ENCODE measurements around the gene AUNIP. TPM values are rescaled to one million over a fixed set of nuclear protein-coding genes. Genes with fewer than 3 reads are reported as not detected.

The AUNIP gene
- total RNA-seq, 1 donor = 3.5 TPM

DNA sequence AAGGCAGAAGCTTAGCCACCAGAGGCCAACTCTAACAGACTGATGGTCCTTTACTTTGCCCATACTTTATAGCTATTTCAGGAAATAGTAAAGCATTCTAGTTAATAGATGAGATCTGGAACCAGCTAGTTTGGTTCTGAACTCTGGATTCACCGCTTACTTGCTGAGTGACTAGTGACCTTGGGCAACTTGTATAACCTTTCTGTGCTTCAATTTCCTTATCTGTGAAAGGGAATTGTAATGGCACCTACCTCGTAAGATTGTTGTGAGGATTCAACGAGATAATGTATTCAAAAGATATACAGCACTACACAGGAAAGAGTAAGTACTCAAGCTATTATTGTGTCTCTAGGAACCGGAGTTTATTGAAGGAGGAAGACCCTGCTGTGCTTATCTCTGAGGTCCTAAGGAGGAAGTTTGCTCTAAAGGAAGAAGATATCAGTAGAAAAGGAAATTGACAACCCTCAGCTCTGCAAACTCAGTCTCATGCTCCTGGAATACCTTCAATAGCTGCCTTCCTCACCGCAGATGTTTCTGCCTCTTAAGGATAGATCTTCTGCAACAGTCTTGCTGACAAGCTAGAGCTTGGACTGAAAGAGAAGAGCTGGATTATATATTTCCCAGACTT is 27.6 kb downstream of the AUNIP start:
- no peak for DNase-seq (ENCODE audit: low read depth)
- TF ChIP-seq, protein P1, sequence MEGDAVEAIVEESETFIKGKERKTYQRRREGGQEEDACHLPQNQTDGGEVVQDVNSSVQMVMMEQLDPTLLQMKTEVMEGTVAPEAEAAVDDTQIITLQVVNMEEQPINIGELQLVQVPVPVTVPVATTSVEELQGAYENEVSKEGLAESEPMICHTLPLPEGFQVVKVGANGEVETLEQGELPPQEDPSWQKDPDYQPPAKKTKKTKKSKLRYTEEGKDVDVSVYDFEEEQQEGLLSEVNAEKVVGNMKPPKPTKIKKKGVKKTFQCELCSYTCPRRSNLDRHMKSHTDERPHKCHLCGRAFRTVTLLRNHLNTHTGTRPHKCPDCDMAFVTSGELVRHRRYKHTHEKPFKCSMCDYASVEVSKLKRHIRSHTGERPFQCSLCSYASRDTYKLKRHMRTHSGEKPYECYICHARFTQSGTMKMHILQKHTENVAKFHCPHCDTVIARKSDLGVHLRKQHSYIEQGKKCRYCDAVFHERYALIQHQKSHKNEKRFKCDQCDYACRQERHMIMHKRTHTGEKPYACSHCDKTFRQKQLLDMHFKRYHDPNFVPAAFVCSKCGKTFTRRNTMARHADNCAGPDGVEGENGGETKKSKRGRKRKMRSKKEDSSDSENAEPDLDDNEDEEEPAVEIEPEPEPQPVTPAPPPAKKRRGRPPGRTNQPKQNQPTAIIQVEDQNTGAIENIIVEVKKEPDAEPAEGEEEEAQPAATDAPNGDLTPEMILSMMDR (IDR thresholded peaks at IDR 0.05; ENCODE audit: insufficient read depth, low read depth, low read length) = no peak
- no peak overlapping the region for H3K4me3 ChIP-seq (ENCODE audit: low read depth, low read length)

DNA sequence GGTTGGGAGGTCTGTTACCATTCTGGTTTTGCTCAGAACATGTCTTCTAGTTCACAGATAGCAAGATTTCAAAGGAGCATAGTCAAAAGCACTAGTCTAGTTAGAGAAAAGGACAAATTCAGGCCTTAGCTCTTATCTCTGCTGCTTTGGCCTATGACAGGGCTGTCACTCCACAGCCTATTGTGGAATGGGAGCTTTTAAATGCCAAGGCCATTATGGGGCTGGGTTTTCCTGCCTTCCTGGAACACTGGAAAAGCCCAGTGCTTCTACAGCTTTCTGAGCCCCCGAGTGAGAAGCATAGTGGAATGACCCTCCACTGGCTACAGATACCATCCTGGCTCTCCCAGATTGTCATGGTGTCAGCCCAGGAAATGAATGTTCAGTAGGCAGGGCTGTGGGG is 30.2 kb downstream of the AUNIP start:
- H3K4me3 ChIP-seq (ENCODE audit: low read depth, low read length) = no peak overlapping the region
- DNase-seq (ENCODE audit: low read depth) = no peak
- TF ChIP-seq, protein P1 (IDR thresholded peaks at IDR 0.05; ENCODE audit: insufficient read depth, low read depth, low read length) = no peak

DNA sequence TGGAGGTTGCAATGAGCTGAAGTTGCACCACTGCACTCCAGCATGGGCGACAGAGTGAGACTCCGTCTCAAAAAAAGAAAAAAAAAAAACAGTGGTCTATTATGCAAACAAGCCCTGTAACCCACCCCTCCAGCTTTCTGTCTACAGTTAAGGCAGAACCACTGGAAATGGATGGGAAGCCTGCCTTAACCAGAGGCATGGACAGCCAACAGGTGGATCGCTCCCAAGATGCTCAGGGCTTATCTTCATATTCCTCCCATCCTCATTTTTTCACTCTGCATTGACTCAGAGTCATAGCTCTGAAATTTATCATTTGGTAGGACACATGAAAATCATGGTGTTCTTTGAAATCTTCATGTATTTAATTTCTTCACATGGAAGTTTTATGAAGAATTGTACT is 30.8 kb downstream of the AUNIP start:
- TF ChIP-seq, protein P1 (IDR thresholded peaks at IDR 0.05; ENCODE audit: insufficient read depth, low read depth, low read length) = no peak
- no peak overlapping the region for H3K4me3 ChIP-seq (ENCODE audit: low read depth, low read length)
- DNase-seq (ENCODE audit: low read depth) = no peak

DNA sequence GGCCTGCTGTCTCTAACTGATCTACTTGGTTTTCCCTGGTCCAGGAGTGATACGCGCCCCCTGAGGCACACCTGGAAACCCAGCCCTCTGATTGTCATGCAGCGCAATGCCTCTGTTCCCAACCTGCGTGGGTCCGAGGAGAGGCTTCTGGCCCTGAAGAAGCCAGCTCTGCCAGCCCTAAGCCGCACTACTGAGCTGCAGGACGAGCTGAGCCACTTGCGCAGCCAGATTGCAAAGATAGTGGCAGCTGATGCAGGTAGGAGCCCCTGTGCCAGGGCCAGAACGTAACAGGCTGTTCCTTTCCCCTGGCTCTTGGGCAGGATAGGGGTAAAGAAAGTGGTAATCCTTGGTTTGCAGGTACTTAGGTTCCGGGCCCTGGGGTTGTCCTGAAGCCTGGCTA is 32.7 kb downstream of the AUNIP start:
- TF ChIP-seq, protein P1 (IDR thresholded peaks at IDR 0.05; ENCODE audit: insufficient read depth, low read depth, low read length) = no peak
- no peak overlapping the region for H3K4me3 ChIP-seq (ENCODE audit: low read depth, low read length)
- no peak for DNase-seq (ENCODE audit: low read depth)

DNA sequence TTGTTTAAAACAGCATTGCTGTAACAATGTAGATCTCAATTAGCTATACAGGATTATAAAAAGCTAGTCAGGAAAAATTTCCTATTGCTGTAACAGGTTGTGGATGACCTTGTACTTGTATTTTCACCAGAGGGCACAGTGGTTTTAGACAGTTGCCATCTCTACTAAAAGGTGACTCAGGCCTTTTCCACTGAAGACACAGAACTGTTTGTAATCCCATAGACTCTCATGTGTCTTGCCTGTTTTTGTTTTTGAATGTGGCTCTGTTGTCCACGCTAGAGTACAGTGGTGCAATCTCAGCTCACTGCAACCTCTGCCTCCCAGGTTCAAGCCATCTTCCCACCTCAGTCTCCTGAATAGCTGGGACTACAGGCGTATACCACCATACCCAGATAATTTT is 33.7 kb downstream of the AUNIP start:
- TF ChIP-seq, protein P1 (IDR thresholded peaks at IDR 0.05; ENCODE audit: insufficient read depth, low read depth, low read length) = no peak
- peak; percentile 17 for DNase-seq (ENCODE audit: low read depth)
- H3K4me3 ChIP-seq (ENCODE audit: low read depth, low read length) = no peak overlapping the region

DNA sequence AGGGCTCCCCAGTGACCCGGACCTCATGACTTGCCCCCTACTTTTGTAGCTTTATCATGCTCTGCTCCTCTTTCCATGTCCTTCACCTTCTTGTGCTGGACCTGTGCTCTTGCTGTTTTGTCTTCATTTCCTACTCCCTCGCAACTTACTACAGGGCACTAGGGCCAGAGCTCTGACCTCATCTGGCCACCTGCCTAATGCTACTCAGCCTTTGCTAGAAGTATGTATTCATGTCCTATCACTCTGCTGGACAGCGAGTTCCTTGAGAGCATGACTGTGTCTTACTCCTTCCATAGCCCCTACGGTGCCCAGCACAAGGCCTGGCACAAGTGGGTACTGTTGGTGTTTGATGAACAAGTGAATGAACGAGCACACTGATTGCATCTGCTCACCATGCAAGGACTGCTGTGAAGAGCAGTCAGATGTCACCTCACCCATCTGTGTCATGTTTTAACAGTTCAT is 37.6 kb downstream of the AUNIP start:
- DNase-seq (ENCODE audit: low read depth) = no peak
- H3K4me3 ChIP-seq (ENCODE audit: low read depth, low read length) = peak overlapping the region; percentile 74
- TF ChIP-seq, protein P1 (IDR thresholded peaks at IDR 0.05; ENCODE audit: insufficient read depth, low read depth, low read length) = no peak

DNA sequence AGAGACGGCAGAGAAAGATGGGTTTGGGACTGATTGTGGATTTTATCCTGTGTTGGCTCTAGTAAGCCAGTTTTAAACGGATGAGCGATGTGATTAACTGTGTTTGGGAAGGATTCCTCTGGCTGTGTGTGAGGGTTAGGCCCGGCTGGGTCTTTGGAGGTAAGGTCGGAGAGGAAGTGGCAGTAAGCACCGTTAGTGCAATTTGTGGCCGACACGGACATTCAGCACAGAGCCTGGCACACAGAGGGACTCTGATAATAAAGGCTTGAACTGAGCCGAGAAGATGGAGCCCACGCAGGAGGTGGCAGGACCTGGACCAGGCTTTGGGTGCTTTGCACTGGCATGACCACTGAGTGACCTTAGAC is 38.2 kb downstream of the AUNIP start:
- TF ChIP-seq, protein P1 (IDR thresholded peaks at IDR 0.05; ENCODE audit: insufficient read depth, low read depth, low read length) = no peak
- DNase-seq (ENCODE audit: low read depth) = no peak
- H3K4me3 ChIP-seq (ENCODE audit: low read depth, low read length) = peak overlapping the region; percentile 74
